Retinal pigment epithelial cell (primary cell): ENCODE data around the gene ITGA1.

ENCODE experiments used
- DNase-seq: peaks from one replicate; pipeline ENCODE4 v3.0.0-alpha.2; 2010; ENCODE audit warnings: low read depth
- H3K4me3 ChIP-seq: 2 replicates; pipeline ENCODE4 v1.5.1; 2011; ENCODE audit warnings: mild to moderate bottlenecking, low read length, control low read depth, moderate library complexity
- CTCF ChIP-seq: conservative IDR thresholded peaks from 2 replicates; pipeline ENCODE4 v1.5.1; 2011; ENCODE audit warnings: low read depth, low read length, control low read depth, inconsistent platforms

ITGA1 gene

GRCh38 chr5:53003144-53003543, 215.4 kb downstream of the ITGA1 start:
- TF ChIP-seq CTCF = no peak
- H3K4me3 ChIP-seq = no peak overlapping the region
- DNase-seq = no peak

- H3K4me3 ChIP-seq = no peak overlapping the region
- no peak for TF ChIP-seq CTCF
- no peak for DNase-seq
Measured at GRCh38 chr5:53006911-53007890, 219.5 kb downstream of the ITGA1 start.

- TF ChIP-seq CTCF = no peak
- no peak overlapping the region for H3K4me3 ChIP-seq
- DNase-seq = no peak
Measured at GRCh38 chr5:53008751-53009150, 221.0 kb downstream of the ITGA1 start.
